Measurements from ENCODE around the gene CTAGE15. TPM values are rescaled to one million over a fixed set of nuclear protein-coding genes. Genes with fewer than 3 reads are reported as not detected.
"Not testable (repeated sequence)": the region's sequence is repeated elsewhere in the genome, so short reads cannot be mapped to it uniquely, and the experiment has no call there.

CTAGE15 gene
- polyA plus RNA-seq, 1 donor from 2014 or later: not detected

DNA sequence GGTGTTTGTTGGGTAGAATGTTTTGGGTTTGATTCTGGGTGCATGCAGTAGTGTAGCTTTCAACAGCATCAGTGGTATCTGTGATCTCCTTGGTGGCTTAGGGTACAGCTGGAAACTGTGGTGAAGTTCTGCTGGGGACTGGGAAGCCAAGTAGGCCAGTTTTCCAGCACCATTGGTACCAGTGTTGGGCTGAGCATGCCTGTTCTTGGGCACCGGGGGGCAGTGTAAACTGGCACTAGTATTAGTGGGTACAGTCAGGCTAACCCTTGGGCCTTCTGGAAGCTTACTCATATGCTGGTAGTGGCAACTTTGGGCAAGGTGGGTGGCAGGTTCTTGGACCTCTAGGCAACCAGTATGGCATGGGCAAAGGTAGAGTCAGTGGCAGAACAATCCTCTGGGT is 15.6 kb upstream of the CTAGE15 start:
- H3K9me2 ChIP-seq (ENCODE audit: insufficient read depth, low read length); H3K9me3 ChIP-seq (ENCODE audit: low read length); H2AFZ ChIP-seq (ENCODE audit: low read depth, low read length); H3K36me3 ChIP-seq (ENCODE audit: insufficient read depth, low read length); H3K9ac ChIP-seq (ENCODE audit: low read length); H3K27me3 ChIP-seq (ENCODE audit: insufficient read depth, low read depth, low read length); H3K4me2 ChIP-seq (ENCODE audit: low read length); H3F3A ChIP-seq (ENCODE audit: insufficient read depth, low read length, poor library complexity, severe bottlenecking); H3K79me2 ChIP-seq (replicated peaks; ENCODE audit: insufficient read depth, low read length); H3K27ac ChIP-seq (ENCODE audit: low read length); H3K4me3 ChIP-seq (ENCODE audit: low read length); H4K20me1 ChIP-seq (ENCODE audit: insufficient read depth): not testable (repeated sequence)

DNA sequence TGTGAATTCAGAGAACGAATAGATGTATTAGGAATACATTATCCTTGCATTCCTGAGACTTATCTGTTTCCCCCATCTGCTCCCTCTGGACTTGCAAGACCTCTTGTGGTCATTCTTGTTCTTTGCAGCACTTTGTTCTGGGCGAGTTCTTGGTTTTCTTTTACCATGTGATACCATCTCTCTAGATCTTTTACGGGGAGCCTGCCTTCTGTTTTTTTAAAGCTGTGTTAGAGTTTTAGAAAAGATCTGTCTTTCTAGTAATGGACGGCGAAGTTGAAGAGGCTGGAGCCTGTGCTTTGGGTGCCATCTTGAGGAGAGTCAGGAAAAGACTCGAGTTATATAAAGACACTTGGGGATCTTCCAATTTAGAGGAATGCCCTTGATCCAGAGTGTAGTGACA is 8.3 kb upstream of the CTAGE15 start:
- not testable (repeated sequence) for H3K36me3 ChIP-seq (ENCODE audit: insufficient read depth, low read length); H3K27me3 ChIP-seq (ENCODE audit: insufficient read depth, low read depth, low read length); H3K9me3 ChIP-seq (ENCODE audit: low read length); H4K20me1 ChIP-seq (ENCODE audit: insufficient read depth); H3K9ac ChIP-seq (ENCODE audit: low read length); H3K4me3 ChIP-seq (ENCODE audit: low read length); H3F3A ChIP-seq (ENCODE audit: insufficient read depth, low read length, poor library complexity, severe bottlenecking); H3K9me2 ChIP-seq (ENCODE audit: insufficient read depth, low read length); H2AFZ ChIP-seq (ENCODE audit: low read depth, low read length); H3K4me2 ChIP-seq (ENCODE audit: low read length); H3K27ac ChIP-seq (ENCODE audit: low read length); H3K79me2 ChIP-seq (replicated peaks; ENCODE audit: insufficient read depth, low read length)

DNA sequence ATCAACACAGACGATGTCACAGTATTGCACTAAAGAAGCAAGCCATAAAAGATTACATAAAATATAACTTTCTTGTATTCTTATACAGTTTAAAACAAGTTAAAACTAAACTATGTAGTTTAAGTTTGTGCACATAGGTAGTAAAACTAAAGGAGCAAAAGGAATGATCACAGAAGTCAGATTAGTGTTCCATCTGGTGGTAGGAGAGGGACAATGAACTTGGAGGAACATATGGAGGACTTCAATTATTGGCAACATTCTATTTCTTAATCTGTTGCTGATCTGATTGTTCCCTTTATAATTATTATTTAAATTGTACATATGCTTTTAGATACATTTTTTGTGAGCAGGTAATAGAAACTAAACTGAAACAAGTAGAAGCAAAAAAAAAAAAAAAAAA is 5.6 kb upstream of the CTAGE15 start:
- H3K4me3 ChIP-seq (ENCODE audit: low read length); H3K27me3 ChIP-seq (ENCODE audit: insufficient read depth, low read depth, low read length); H3K9me2 ChIP-seq (ENCODE audit: insufficient read depth, low read length); H3K9me3 ChIP-seq (ENCODE audit: low read length); H3K36me3 ChIP-seq (ENCODE audit: insufficient read depth, low read length); H3K9ac ChIP-seq (ENCODE audit: low read length); H3K27ac ChIP-seq (ENCODE audit: low read length); H3F3A ChIP-seq (ENCODE audit: insufficient read depth, low read length, poor library complexity, severe bottlenecking); H2AFZ ChIP-seq (ENCODE audit: low read depth, low read length); H4K20me1 ChIP-seq (ENCODE audit: insufficient read depth); H3K79me2 ChIP-seq (replicated peaks; ENCODE audit: insufficient read depth, low read length); H3K4me2 ChIP-seq (ENCODE audit: low read length): not testable (repeated sequence)

DNA sequence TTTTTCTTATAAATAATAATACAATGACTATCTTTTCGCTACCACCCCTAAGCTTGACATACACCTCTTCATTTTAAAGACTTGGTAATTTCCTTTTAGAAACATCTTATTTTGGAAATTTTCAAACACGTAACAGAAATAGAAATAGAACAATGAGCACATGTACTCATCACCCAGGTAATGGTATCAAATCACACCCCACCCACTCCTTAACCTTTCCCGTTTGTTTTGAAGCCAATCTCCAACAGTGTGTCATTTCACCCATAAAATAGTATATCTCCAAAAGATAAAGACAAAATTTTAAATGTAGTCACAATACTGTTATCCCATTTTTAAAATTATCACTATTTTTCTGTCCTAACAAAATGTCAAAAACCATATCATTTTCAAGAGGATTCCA is 16.6 kb downstream of the CTAGE15 start:
- H3K4me2 ChIP-seq (ENCODE audit: low read length); H3K27ac ChIP-seq (ENCODE audit: low read length); H3K79me2 ChIP-seq (replicated peaks; ENCODE audit: insufficient read depth, low read length); H3K9ac ChIP-seq (ENCODE audit: low read length); H3K27me3 ChIP-seq (ENCODE audit: insufficient read depth, low read depth, low read length); H3K4me3 ChIP-seq (ENCODE audit: low read length); H3K9me3 ChIP-seq (ENCODE audit: low read length); H3K36me3 ChIP-seq (ENCODE audit: insufficient read depth, low read length); H3F3A ChIP-seq (ENCODE audit: insufficient read depth, low read length, poor library complexity, severe bottlenecking); H3K9me2 ChIP-seq (ENCODE audit: insufficient read depth, low read length); H2AFZ ChIP-seq (ENCODE audit: low read depth, low read length); H4K20me1 ChIP-seq (ENCODE audit: insufficient read depth): not testable (repeated sequence)

DNA sequence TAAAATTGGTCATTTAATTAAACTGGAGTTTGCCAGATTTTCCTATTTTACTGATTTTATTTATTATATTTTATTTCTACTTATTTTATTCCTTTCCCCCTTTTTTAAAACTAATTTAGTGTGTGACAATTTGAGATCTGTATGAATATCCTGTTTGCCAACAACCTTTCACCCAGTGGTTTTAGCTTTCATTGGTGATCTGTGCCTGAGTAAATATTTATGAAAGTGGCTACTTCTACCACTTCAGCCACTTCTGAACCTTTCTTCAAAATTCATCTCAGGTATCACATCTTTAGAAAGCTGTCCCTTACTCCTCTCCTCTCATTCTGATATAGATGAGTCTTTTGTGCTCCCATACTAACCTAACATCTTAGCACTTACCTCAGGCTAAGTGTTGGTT is 18.3 kb downstream of the CTAGE15 start:
- H3F3A ChIP-seq (ENCODE audit: insufficient read depth, low read length, poor library complexity, severe bottlenecking); H3K36me3 ChIP-seq (ENCODE audit: insufficient read depth, low read length); H3K9me2 ChIP-seq (ENCODE audit: insufficient read depth, low read length); H3K79me2 ChIP-seq (replicated peaks; ENCODE audit: insufficient read depth, low read length); H3K27me3 ChIP-seq (ENCODE audit: insufficient read depth, low read depth, low read length); H3K9ac ChIP-seq (ENCODE audit: low read length); H2AFZ ChIP-seq (ENCODE audit: low read depth, low read length); H3K27ac ChIP-seq (ENCODE audit: low read length); H3K9me3 ChIP-seq (ENCODE audit: low read length); H3K4me3 ChIP-seq (ENCODE audit: low read length); H4K20me1 ChIP-seq (ENCODE audit: insufficient read depth); H3K4me2 ChIP-seq (ENCODE audit: low read length): not testable (repeated sequence)

DNA sequence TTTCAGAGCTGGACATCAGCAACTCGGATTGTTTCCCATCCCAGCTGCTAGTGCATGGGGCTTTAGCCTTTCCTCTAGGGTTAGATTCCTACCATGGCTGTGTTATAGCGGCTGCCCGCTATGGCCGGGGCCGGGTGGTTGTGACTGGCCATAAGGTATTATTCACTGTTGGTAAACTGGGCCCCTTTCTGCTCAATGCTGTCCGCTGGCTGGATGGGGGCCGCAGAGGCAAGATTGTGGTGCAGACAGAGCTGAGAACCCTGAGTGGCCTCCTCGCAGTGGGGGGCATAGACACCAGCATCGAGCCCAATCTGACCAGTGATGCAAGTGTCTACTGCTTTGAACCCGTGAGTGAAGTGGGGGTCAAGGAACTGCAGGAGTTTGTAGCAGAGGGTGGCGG is 26.5 kb downstream of the CTAGE15 start:
- not testable (repeated sequence) for H3K27ac ChIP-seq (ENCODE audit: low read length)

DNA sequence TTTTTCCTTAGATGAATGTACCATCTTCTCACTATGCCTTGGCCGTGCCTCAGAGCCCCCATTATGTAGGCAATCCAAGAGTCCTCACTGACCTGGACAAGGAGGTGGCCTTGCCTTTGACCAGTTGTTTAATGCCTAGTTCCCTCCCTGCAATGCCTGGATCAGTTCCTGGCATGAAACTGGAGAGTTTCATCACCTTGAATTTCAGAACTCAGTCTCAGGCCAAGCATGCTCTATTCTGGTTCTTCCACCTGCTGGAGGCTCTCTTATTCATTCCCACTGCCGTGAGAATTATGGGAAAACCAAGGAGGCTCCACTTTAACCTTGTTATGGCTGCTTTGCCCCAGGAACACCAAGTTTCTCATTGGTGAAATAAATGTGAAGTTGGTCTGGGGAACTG is 31.9 kb downstream of the CTAGE15 start:
- H3K9me3 ChIP-seq (ENCODE audit: low read length); H3K9ac ChIP-seq (ENCODE audit: low read length); H3K4me2 ChIP-seq (ENCODE audit: low read length); H3F3A ChIP-seq (ENCODE audit: insufficient read depth, low read length, poor library complexity, severe bottlenecking); H4K20me1 ChIP-seq (ENCODE audit: insufficient read depth); H3K79me2 ChIP-seq (replicated peaks; ENCODE audit: insufficient read depth, low read length); H3K27ac ChIP-seq (ENCODE audit: low read length); H2AFZ ChIP-seq (ENCODE audit: low read depth, low read length); H3K4me3 ChIP-seq (ENCODE audit: low read length); H3K36me3 ChIP-seq (ENCODE audit: insufficient read depth, low read length); H3K9me2 ChIP-seq (ENCODE audit: insufficient read depth, low read length); H3K27me3 ChIP-seq (ENCODE audit: insufficient read depth, low read depth, low read length): not testable (repeated sequence)

More for the DNA sequence above, 26.5 kb downstream of the CTAGE15 start:
- H3K9me3 ChIP-seq (ENCODE audit: low read length); H3K36me3 ChIP-seq (ENCODE audit: insufficient read depth, low read length); H2AFZ ChIP-seq (ENCODE audit: low read depth, low read length); H4K20me1 ChIP-seq (ENCODE audit: insufficient read depth); H3K27me3 ChIP-seq (ENCODE audit: insufficient read depth, low read depth, low read length); H3F3A ChIP-seq (ENCODE audit: insufficient read depth, low read length, poor library complexity, severe bottlenecking); H3K9ac ChIP-seq (ENCODE audit: low read length); H3K9me2 ChIP-seq (ENCODE audit: insufficient read depth, low read length); H3K4me3 ChIP-seq (ENCODE audit: low read length); H3K79me2 ChIP-seq (replicated peaks; ENCODE audit: insufficient read depth, low read length); H3K4me2 ChIP-seq (ENCODE audit: low read length): not testable (repeated sequence)

DNA sequence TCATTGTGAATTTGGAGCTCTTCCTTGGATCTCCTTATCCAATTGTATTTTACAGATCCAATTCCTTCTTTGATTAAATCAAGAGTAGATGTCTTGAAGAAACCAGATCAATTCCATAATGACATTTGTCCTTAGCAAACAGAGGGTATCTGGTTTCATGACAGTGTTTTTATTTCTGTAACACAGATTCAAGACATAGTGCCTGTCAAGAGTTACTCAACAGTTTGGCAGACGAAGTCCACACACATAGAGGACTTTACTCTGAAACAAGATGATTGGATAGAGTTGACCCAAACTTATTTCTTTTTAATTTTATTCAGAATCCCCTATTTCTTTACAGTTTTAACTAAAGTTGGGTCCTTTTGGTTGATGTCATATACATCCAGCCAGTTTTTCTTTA is 34.5 kb downstream of the CTAGE15 start:
- H3K36me3 ChIP-seq (ENCODE audit: insufficient read depth, low read length); H2AFZ ChIP-seq (ENCODE audit: low read depth, low read length); H3K4me3 ChIP-seq (ENCODE audit: low read length); H3K9me3 ChIP-seq (ENCODE audit: low read length); H3K4me2 ChIP-seq (ENCODE audit: low read length); H3K9me2 ChIP-seq (ENCODE audit: insufficient read depth, low read length); H4K20me1 ChIP-seq (ENCODE audit: insufficient read depth); H3K27me3 ChIP-seq (ENCODE audit: insufficient read depth, low read depth, low read length); H3F3A ChIP-seq (ENCODE audit: insufficient read depth, low read length, poor library complexity, severe bottlenecking); H3K27ac ChIP-seq (ENCODE audit: low read length); H3K79me2 ChIP-seq (replicated peaks; ENCODE audit: insufficient read depth, low read length); H3K9ac ChIP-seq (ENCODE audit: low read length): not testable (repeated sequence)
